ENCODE measurements around the gene DCAF4L1.

The DCAF4L1 gene

DNA sequence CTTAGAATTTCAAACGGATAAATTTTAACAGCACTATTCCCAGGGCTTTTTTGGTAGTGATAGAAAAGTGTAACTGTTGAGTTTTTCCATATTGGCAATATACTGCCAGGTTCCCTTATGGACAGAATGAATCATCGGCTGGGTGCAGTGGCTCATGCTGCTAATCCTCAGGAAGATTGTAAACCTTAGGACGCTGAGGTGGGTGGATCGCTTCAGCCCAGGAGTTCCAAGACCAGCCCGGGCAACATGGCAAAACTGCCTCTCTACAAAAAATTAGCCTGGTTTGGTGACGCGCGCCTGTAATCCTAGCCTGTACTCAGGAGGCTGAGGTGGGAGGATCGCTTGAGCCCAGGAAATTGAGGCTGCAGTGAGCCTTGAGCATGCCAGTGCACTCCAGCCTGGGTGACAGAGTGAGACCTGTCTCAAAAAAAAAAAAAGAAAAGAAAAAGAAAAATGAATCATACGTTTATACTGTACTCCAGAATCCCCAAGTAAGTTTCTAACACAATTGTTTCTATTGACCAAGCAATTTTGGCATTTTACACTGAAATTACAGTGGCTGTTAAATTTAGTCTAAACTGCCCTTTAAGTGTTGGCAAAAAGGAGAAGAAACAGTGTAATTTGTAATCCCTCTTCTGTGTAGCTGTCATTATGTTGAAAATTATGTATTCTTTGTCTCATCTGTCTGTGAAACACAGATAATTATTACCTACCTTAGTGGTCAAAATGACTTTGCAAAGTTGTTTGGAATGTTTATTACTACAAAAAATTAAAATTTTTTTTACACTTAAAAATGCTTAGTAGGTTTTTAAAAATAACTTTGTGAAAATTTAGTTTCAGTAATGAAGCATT is 10.6 kb downstream of the DCAF4L1 start:
- no peak for DNase-seq

DNA sequence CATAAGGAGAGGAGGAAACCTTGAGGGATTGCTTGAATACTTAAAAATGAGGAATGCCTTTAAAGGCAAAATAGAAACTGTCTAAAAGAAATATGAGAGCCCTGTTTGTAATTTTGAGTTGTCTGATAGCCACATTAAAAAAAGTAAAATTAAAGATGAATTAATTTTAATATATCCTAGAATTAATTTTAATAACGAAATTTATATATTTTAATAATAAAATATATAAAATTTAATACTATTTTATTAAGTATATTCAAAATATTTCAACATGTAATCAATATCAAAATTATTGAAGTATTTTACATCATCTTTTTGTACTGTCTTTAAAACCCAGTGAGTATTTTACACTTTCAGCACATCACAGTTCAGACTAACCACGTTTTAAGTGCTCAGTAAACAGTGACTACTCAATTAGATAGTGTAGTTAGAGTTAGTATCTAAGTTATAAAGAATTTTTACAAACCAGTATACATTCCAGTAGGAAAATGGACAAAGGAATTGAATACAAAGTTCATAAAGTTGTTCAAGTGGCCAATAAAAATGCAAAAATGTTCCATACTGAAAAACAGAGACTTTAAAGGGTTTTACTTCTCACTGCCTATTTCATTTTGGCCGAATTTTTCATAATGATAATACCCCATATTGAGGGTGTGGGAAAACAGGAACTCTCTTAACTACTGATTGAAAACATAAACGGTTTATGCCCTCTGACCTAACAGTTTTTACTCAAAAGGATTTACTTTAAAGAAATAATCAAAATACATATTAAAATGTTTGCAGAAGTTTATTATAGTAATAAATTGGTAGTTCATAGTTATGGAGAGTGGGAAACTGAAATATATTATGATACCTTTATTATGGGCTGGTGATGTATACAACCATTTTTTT is 11.7 kb downstream of the DCAF4L1 start:
- DNase-seq: no peak

DNA sequence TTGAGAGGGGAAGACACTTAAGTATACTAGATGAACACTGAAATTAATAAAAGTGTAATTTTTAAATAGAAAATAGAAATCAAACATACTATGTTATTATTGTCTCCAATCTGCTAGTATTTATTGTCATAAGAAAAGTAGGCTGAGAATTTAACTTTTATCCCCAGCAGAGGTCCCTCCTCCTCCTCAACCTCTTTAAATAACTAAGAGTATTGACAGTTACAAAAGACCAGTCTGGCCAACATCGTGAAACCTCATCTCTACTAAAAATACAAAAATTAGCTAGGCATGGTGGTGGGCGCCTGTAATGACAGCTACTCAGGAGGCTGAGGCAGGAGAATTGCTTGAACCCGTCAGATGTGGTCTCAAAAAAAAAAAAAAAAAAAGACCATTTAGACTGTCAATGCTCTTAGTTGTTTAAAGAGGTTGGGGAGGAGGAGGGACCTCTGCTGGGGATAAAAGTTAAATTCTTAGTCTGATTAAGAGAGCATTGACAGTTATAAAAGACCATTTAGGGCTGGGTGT is 13.0 kb downstream of the DCAF4L1 start:
- DNase-seq: no peak

DNA sequence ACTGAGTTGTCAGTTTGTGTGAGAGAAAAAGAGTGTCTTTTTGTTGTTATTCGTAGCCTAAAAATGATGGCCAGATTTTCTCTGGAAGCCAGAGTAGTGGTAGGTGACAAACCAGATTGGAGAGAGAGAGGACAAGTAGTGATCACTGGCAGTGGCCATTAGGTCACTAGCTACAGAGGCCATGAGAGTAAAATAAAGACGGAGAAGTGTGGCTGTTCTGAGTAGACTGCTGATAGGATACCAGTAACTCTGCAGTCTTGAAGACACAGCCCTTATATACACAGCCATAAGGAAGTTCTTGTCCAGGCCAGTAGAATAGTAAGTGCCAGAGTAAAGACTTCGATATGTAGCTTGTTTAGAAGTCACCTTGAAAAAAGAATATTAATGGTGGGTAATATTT is 16.5 kb downstream of the DCAF4L1 start:
- no peak for DNase-seq

DNA sequence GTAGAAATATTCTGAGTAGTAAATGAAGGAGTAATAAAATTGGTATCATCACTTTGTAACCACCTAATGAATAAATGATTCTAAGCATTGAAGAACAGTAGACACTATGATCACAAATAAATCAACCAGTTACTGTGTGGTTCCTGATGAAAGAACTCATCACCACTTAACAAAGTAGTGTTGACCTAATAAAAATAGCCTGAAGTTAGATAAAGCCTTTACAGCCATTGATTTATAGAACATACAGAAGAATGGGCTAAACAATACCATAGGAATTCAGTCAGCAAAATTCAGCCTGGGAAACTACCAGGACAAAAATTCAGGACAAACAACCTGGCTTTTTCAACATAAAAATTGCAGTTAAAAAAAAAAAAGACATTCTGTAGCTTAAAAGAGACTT is 17.8 kb downstream of the DCAF4L1 start:
- DNase-seq: no peak

DNA sequence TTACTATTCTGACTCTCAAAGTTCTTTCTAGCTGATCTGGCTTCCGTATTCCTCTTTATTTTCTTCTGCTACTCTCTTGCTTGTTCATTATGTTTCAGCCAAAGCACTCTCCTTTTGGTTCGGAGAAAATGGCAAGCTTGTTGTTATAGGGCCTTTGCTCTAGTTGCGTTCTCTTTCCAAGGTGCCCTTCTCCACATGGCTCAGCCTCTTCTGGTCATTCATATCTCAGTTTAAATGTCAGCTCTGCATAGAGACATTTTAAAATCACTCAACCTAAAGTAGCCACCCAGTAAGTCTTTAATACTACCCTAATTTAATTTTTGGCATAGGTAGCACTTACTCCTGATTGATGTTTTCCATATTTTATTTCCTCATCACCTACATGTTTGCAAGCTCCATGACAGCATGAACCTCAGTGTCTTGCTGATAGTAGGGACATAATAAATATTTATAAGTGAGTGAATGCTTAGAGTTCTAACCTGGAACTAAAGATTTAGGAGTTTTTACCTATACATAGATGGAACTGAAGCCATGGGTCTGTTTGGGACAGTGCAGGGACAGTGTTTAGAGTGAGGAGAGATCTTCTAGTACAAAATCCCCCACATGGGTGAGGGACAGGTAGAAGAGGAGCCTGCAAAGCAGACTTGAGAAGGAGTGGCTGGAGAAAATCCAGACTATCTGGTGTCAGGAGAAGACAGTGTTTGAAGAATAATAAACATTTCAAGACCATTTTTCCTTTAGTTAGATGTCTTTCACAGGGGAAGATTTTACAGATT is 26.6 kb downstream of the DCAF4L1 start:
- no peak for DNase-seq

DNA sequence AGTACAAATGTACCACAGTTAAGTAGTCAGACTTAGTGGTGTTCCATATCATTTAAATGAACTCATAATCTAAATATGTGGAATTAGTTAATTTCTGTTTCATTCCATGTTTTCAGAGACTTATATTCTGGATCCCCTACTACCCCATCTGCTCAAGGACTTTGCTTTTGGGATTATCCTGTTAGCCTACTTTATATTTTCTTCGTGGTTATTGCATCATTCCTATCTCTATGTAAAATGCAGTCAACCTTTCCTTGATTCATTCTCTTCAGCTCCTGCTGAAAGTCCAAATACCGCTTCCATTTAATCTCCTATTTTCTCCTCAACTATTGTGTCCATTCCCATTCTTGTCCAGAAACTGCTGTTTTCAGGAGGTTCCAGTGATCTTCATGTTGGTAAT is 33.9 kb downstream of the DCAF4L1 start:
- no peak for DNase-seq

DNA sequence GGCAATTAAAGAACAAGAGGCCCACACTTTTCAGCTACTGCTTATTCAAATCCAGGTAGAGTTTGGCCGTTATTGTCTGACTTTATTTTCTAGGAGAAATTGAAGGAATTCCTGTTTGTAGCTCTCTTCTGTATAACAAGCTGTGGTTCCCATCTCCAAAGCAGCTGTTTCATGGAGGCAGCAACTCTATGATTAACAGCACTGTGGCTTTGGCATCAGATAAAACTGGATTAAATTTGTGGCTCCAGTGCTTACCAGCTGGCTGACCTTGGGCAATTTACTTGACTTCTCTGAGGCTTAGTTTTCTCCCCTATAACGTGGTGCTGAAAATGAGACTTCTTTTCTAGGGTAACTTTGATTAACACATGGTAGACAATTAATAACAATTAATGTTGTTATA is 36.9 kb downstream of the DCAF4L1 start:
- DNase-seq: no peak

Measured in DMS153 (cell line).